GM12878 (cell line): ENCODE data around the gene RAB2B. TPM values are rescaled to one million over a fixed set of nuclear protein-coding genes. Genes with fewer than 3 reads are reported as not detected.
A peak's percentile ranks its signal among the peaks of the same experiment; 100 is the strongest.

ENCODE experiments used
- ATAC-seq: fragments of 200-7000 bp; cut with Tn5 transposase; 3 replicates; pipeline ENCODE4 v1.9.1; 2020; ENCODE audit warnings: mild to moderate bottlenecking, moderate library complexity
- BruUV-seq: library from RNA; stranded (reverse); fragments of 400-500 nt; replicated peaks from 2 replicates; lab custom pipeline; 2021; lab: Mats Ljungman, UMichigan
- CTCF ChIA-PET: fragments of 300-600 bp; sonication (Branson Sonifier 250); formaldehyde crosslinking; extraction: SDS; loops from one replicate; lab custom pipeline; 2021; ENCODE audit warnings: inconsistent platforms; lab: Yijun Ruan, JAX
- POLR2A ChIA-PET: fragments of 350-600 bp; formaldehyde crosslinking; extraction: SDS; loops from one replicate; lab custom pipeline; 2021; ENCODE audit warnings: inconsistent platforms; lab: Charles Lee
- RAD21 ChIA-PET: fragments of 300-600 bp; sonication (Branson Sonifier 250); formaldehyde crosslinking; loops from one replicate; lab custom pipeline; 2023; ENCODE audit warnings: antibody characterized with exemption; ENCODE audit not compliant: unreplicated experiment; lab: Charles Lee
- SMC1A ChIA-PET: fragments of 300-600 bp; sonication (Branson Sonifier 250); formaldehyde crosslinking; loops from one replicate; lab custom pipeline; 2023; ENCODE audit not compliant: unreplicated experiment, uncharacterized antibody; lab: Charles Lee
- DNase-seq: peaks from one replicate; pipeline ENCODE4 v3.0.0-alpha.2; 2011; ENCODE audit warnings: low read depth, low spot score
- FAIRE-seq: peaks from 3 replicates; lab custom pipeline; 2011; peaks lifted over from hg19 to GRCh38; lab: Jason Lieb, UNC
- H2AFZ ChIP-seq: 2 replicates; pipeline ENCODE4 v1.6.0; 2011; ENCODE audit warnings: low read depth, low read length, control low read depth; ENCODE audit not compliant: control insufficient read depth
- H3K27ac ChIP-seq: 2 replicates; pipeline ENCODE4 v1.5.1; 2011; ENCODE audit warnings: control low read depth; ENCODE audit not compliant: control insufficient read depth, insufficient read depth
- H3K27me3 ChIP-seq, 2 experiments: replicated peaks in 1 of 2; 2 replicates each; pipeline versions ENCODE4 v1.6.0 to v1.6.1; 2011; ENCODE audit warnings: low read length in 1 of 2; ENCODE audit not compliant: control insufficient read depth in 2 of 2, insufficient read depth in 2 of 2
- H3K36me3 ChIP-seq, 2 experiments: 2 replicates each; pipeline ENCODE4 v1.5.1; 2011; ENCODE audit warnings: low read length in 1 of 2; ENCODE audit not compliant: control insufficient read depth in 2 of 2, insufficient read depth in 2 of 2
- H3K4me1 ChIP-seq: 2 replicates; pipeline ENCODE4 v1.6.1; 2011; ENCODE audit warnings: mild to moderate bottlenecking, low read length, moderate library complexity, mixed read lengths; ENCODE audit not compliant: control insufficient read depth, insufficient read depth
- H3K4me2 ChIP-seq: 2 replicates; pipeline ENCODE4 v1.6.0; 2011; ENCODE audit warnings: control low read depth; ENCODE audit not compliant: control insufficient read depth, insufficient read depth
- H3K4me3 ChIP-seq: fragments of 200-600 bp; sonication (generic); 2 replicates; pipeline ENCODE4 v1.5.1; 2016
- H3K79me2 ChIP-seq: 2 replicates; pipeline ENCODE4 v1.6.0; 2011; ENCODE audit warnings: low read length; ENCODE audit not compliant: control insufficient read depth, insufficient read depth
- H3K9ac ChIP-seq: 2 replicates; pipeline ENCODE4 v1.8.0; 2011; ENCODE audit warnings: low read length, control low read depth, mixed read lengths; ENCODE audit not compliant: control insufficient read depth, insufficient read depth
- H3K9me3 ChIP-seq: replicated peaks from 3 replicates; pipeline ENCODE4 v1.5.1; 2011; ENCODE audit warnings: mild to moderate bottlenecking, low read length; ENCODE audit not compliant: control insufficient read depth, insufficient read depth
- H4K20me1 ChIP-seq: 2 replicates; pipeline ENCODE4 v1.6.0; 2011; ENCODE audit not compliant: control insufficient read depth, insufficient read depth
- CREB1 ChIP-seq: IDR thresholded peaks from 2 replicates; pipeline ENCODE4 v1.6.1; 2012; ENCODE audit warnings: low read depth, mild to moderate bottlenecking, inconsistent platforms
- CREM ChIP-seq: IDR thresholded peaks from 2 replicates; pipeline ENCODE4 v1.6.1; 2014; ENCODE audit warnings: antibody characterized with exemption, low read depth
- EGR1 ChIP-seq, 2 experiments: IDR thresholded peaks; 1 replicate in 1 of 2; 2 replicates in 1 of 2; pipeline ENCODE4 v1.6.1; 2011 to 2012; ENCODE audit warnings: low read depth in 2 of 2, low read length in 2 of 2, borderline replicate concordance in 1 of 2, mild to moderate bottlenecking in 1 of 2, moderate library complexity in 1 of 2
- IKZF2 ChIP-seq, 2 experiments: fragments of 450-650 bp; IDR thresholded peaks; 2 replicates each; pipeline ENCODE4 v1.6.1; 2017; ENCODE audit warnings: mild to moderate bottlenecking in 2 of 2, moderate library complexity in 2 of 2
- NR2C1 ChIP-seq: fragments of 450-650 bp; IDR thresholded peaks from 2 replicates; pipeline ENCODE4 v1.6.1; 2017; ENCODE audit warnings: antibody characterized with exemption, mild to moderate bottlenecking, moderate library complexity
- RBBP5 ChIP-seq: fragments of 200-600 bp; sonication (generic); conservative IDR thresholded peaks from 2 replicates; pipeline ENCODE4 v1.6.1; 2016
- SUZ12 ChIP-seq: fragments of 200-600 bp; sonication (generic); IDR thresholded peaks from one replicate; pipeline ENCODE4 v1.6.1; 2018; ENCODE audit warnings: antibody characterized with exemption, mild to moderate bottlenecking; ENCODE audit not compliant: unreplicated experiment
- TAF1 ChIP-seq: IDR thresholded peaks from 2 replicates; pipeline ENCODE4 v1.6.1; 2011; ENCODE audit warnings: mild to moderate bottlenecking, low read depth, low read length, borderline replicate concordance
- TARDBP ChIP-seq: IDR thresholded peaks from 2 replicates; pipeline ENCODE4 v1.6.1; 2016; ENCODE audit warnings: borderline replicate concordance
- YY1 ChIP-seq: IDR thresholded peaks from 2 replicates; pipeline ENCODE4 v1.6.1; 2011; ENCODE audit warnings: low read depth, mild to moderate bottlenecking, low read length
- ZNF384 ChIP-seq: IDR thresholded peaks from 2 replicates; pipeline ENCODE4 v1.6.1; 2012; ENCODE audit warnings: low read depth, mild to moderate bottlenecking, low read length, improper control_type of control experiment, borderline replicate concordance
- WGBS: methylation state at CpG from one replicate; pipeline ENCODE4 v1.1.6; 2016; ENCODE audit warnings: low lambda C conversion rate; ENCODE audit not compliant: insufficient replicate concordance, insufficient coverage; ENCODE audit errors: missing lambda C conversion rate; 5-methylcytosine and 5-hydroxymethylcytosine counted together
- in situ Hi-C: fragments of 300-500 bp; cut with MboI; formaldehyde crosslinking; loops from 9 replicates; pipeline ENCODE4 v1.14.3; 2018; ENCODE audit warnings: mixed read lengths
- intact Hi-C: fragments of 100-400 bp; cut with micrococcal nuclease; formaldehyde crosslinking; loops from one replicate; pipeline ENCODE4 v1.14.2; 2022; ENCODE audit not compliant: unreplicated experiment
- polyA plus RNA-seq, 11 experiments: library from polyadenylated mRNA; depleted of rRNA in 4 of 11; unstranded in 6 of 11; stranded (reverse) in 5 of 11; fragments of >200 nt; fragmentation: Nextera tagmentation in 4 of 11; fragmentation: Illumina TruSeq in 1 of 11; extraction: Ambion mirVana in 4 of 11; extraction: Trizol in 1 of 11; gene quantifications; 1 replicate in 1 of 11; 2 replicates in 10 of 11; pipeline versions ENCODE4 v1.2.1 to v1.2.3, GENCODE V29; 2011 to 2016; ENCODE audit warnings: inconsistent platforms in 2 of 11, missing spikeins in 2 of 11, low read depth in 1 of 11
- total RNA-seq, 4 experiments: library from RNA; depleted of rRNA in 3 of 4; stranded (reverse); fragments of >200 nt in 3 of 4; fragmentation: Illumina TruSeq in 1 of 4; extraction: Trizol in 1 of 4; gene quantifications; 2 replicates each; pipeline versions ENCODE4 v1.2.1 to v1.2.3, GENCODE V29; 2013 to 2021
- TF ChIP-seq, protein P1 (sequence below): fragments of 450-650 bp; IDR thresholded peaks from 2 replicates; pipeline ENCODE4 v1.6.1; 2016; ENCODE audit warnings: mild to moderate bottlenecking, moderate library complexity, borderline replicate concordance

The RAB2B gene
- total and polyA plus RNA-seq, 10 of the 15 experiments (the other 5 are each of a cell fraction or from before 2014, with no cell fraction given) = 5.6 to 45.1 (median 12.5) TPM

DNA sequence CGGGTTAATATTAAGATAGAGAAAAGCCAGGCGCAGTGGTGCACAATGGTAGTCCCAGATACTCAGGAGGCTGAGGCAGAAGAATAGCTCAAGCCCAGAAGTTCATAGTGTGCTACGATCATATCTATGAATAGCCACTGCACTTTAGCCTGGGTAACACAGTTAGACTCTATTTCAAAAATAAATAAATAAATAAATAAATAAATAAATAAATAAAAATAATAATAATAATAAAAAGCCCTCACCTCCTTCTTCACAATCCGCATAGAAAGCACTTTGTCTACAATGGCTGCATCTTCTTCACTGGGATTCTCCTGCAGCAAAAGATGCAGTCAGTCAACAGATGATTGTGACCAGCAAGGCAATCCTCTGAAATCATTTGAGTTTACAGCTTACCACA lies 61.4 kb downstream of the RAB2B start:
- H3K9ac ChIP-seq = no peak overlapping the region
- no peaks in the 10 kb centered on the region for H3K9me3 ChIP-seq
- no peak overlapping the region for H2AFZ ChIP-seq
- ATAC-seq (no peak), DNase-seq (no peak), FAIRE-seq (no peak)
- H3K4me3 ChIP-seq = no peak overlapping the region
- 100% methylated on average over 4 of the region's 4 CpGs for WGBS
- BruUV-seq = no TSS peak
- ChIA-PET CTCF (interaction anchor here (0.6 to 1.0 kb wide), 3 partner anchors 22 to 619 kb away, joined by 3 to 4 read pairs (median 3); no protein-coding TSS in a partner anchor), SMC1A (interaction anchor here (0.7 to 1.8 kb wide), 7 partner anchors 9 to 173 kb away, joined by 3 to 7 read pairs (median 3); no protein-coding TSS in a partner anchor), POLR2A (interaction anchor here (0.6 to 1.0 kb wide), 4 partner anchors 18 to 195 kb away, joined by 3 to 8 read pairs (median 4); partner anchors contain the start of gene SUPT16H), RAD21 (interaction anchor here (1.0 to 1.4 kb wide), 2 partner anchors 22 to 33 kb away, joined by 3 to 4 read pairs; no protein-coding TSS in a partner anchor)
- no peaks in the 10 kb centered on the region for H4K20me1 ChIP-seq
- in situ Hi-C loops = no loop called here
- peaks cover 9% of the 10 kb centered on the region; the same call in 1 of the 2 replicates for H3K4me1 ChIP-seq
- peaks cover 8 to 13% of the 10 kb centered on the region in 2 experiments; a peak in 3 of 4 replicates for H3K36me3 ChIP-seq
- no peaks in the 10 kb centered on the region for H3K27me3 ChIP-seq
- no peaks in the 10 kb centered on the region for H3K79me2 ChIP-seq
- no peak overlapping the region for H3K4me2 ChIP-seq
- TF ChIP-seq TAF1 (no peak), YY1 (no peak), CREB1 (no peak), TARDBP (no peak)
- no peak overlapping the region for H3K27ac ChIP-seq
- intact Hi-C loops = no loop called here

DNA sequence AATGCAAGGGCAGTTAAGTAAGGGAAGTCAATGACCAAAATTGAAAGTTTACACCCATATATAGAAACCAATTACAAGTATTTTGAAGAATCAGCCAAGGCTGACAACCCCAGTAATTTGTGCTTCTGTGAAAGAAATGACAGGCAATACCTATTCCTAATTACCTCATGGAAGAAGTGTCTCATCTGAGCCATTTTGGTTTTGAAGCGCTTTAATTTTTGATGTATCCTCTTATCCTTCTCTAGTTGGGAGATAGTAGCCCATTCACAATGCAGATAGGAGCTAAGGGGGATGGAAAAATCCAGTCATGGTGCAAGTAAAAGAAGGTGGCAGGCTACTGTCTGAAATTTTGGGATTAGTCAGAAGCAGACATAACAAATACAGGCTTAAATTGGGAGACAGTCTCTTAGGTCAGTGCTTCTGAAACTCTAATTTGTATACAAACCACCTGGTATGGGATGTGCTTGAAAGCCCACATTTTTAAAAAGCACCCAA lies 62.6 kb downstream of the RAB2B start:
- no peak overlapping the region for H3K4me3 ChIP-seq
- no peaks in the 10 kb centered on the region for H3K9me3 ChIP-seq
- no peaks in the 10 kb centered on the region for H4K20me1 ChIP-seq
- ChIA-PET RAD21 (interaction anchor here (1.0 to 1.4 kb wide), 3 partner anchors 23 to 85 kb away, joined by 3 to 4 read pairs (median 4); no protein-coding TSS in a partner anchor), POLR2A (interaction anchor here (0.5 to 1.0 kb wide), 3 partner anchors 31 to 130 kb away, joined by 3 to 6 read pairs (median 3); partner anchors contain the start of gene RAB2B), SMC1A (interaction anchor here (0.7 to 1.8 kb wide), 6 partner anchors 12 to 160 kb away, joined by 3 to 7 read pairs (median 3); no protein-coding TSS in a partner anchor), CTCF (interaction anchor here (0.8 to 1.4 kb wide), 4 partner anchors 23 to 84 kb away, joined by 3 to 4 read pairs (median 3); partner anchors contain the start of gene CHD8)
- H3K36me3 ChIP-seq = peaks cover 3 to 22% of the 10 kb centered on the region in 2 experiments; a peak in 3 of 4 replicates
- DNase-seq (peak; percentile 24), ATAC-seq (peak; percentile 95), FAIRE-seq (peak; percentile 70)
- H3K79me2 ChIP-seq = no peaks in the 10 kb centered on the region
- WGBS = 100% methylated on average over 1 of the region's 1 CpG
- in situ Hi-C loops (no loop called here), intact Hi-C loops (no loop called here)
- H3K27me3 ChIP-seq = no peaks in the 10 kb centered on the region
- no peak overlapping the region; the same call in 1 of the 2 replicates for H3K27ac ChIP-seq
- no TSS peak for BruUV-seq
- no peak overlapping the region for H3K9ac ChIP-seq
- H3K4me1 ChIP-seq = peaks cover 9% of the 10 kb centered on the region; the same call in 1 of the 2 replicates
- no peak overlapping the region for H2AFZ ChIP-seq
- peak overlapping the region; percentile 9; the same call in 1 of the 2 replicates for H3K4me2 ChIP-seq
- no peak for TF ChIP-seq SUZ12
- no peak for TF ChIP-seq EGR1 (IDR thresholded peaks at IDR 0.05; ENCODE audit: borderline replicate concordance in 1 of 2, low read depth in 2 of 2, low read length in 2 of 2)
- TF ChIP-seq, protein P1, sequence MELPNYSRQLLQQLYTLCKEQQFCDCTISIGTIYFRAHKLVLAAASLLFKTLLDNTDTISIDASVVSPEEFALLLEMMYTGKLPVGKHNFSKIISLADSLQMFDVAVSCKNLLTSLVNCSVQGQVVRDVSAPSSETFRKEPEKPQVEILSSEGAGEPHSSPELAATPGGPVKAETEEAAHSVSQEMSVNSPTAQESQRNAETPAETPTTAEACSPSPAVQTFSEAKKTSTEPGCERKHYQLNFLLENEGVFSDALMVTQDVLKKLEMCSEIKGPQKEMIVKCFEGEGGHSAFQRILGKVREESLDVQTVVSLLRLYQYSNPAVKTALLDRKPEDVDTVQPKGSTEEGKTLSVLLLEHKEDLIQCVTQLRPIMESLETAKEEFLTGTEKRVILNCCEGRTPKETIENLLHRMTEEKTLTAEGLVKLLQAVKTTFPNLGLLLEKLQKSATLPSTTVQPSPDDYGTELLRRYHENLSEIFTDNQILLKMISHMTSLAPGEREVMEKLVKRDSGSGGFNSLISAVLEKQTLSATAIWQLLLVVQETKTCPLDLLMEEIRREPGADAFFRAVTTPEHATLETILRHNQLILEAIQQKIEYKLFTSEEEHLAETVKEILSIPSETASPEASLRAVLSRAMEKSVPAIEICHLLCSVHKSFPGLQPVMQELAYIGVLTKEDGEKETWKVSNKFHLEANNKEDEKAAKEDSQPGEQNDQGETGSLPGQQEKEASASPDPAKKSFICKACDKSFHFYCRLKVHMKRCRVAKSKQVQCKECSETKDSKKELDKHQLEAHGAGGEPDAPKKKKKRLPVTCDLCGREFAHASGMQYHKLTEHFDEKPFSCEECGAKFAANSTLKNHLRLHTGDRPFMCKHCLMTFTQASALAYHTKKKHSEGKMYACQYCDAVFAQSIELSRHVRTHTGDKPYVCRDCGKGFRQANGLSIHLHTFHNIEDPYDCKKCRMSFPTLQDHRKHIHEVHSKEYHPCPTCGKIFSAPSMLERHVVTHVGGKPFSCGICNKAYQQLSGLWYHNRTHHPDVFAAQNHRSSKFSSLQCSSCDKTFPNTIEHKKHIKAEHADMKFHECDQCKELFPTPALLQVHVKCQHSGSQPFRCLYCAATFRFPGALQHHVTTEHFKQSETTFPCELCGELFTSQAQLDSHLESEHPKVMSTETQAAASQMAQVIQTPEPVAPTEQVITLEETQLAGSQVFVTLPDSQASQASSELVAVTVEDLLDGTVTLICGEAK = no peak; the same call in 1 of the 2 replicates
- TF ChIP-seq IKZF2 (IDR thresholded peaks at IDR 0.05) = peak; percentile 62; a peak in 3 of 4 replicates
- peak; percentile 58 for TF ChIP-seq CREB1
- TF ChIP-seq CREM = peak; percentile 56; the same call in 1 of the 2 replicates
- no peak for TF ChIP-seq NR2C1
- TF ChIP-seq ZNF384 = no peak
- no peak for TF ChIP-seq RBBP5
